HCT116 (cell line): Measurements from ENCODE around the gene ADAT3.

Experiments
- CEBPB ChIP-seq: IDR thresholded peaks from 2 replicates; pipeline ENCODE4 v1.6.1; 2012; ENCODE audit warnings: low read depth
- EGR1 ChIP-seq: IDR thresholded peaks from 2 replicates; pipeline ENCODE4 v1.6.1; 2012; ENCODE audit warnings: low read depth
- POLR2A ChIP-seq: IDR thresholded peaks from 2 replicates; pipeline ENCODE4 v1.7.0; 2011; ENCODE audit warnings: borderline replicate concordance; ENCODE audit not compliant: insufficient read depth, insufficient read length; ENCODE audit errors: extremely low read depth
- POLR2AphosphoS5 ChIP-seq: IDR thresholded peaks from 2 replicates; pipeline ENCODE4 v1.6.1; 2011; ENCODE audit warnings: mild to moderate bottlenecking, low read depth, low read length, moderate library complexity
- RAD21 ChIP-seq: IDR thresholded peaks from 2 replicates; pipeline ENCODE4 v1.6.1; 2012; ENCODE audit warnings: low read depth, mild to moderate bottlenecking
- TCF7L2 ChIP-seq: IDR thresholded peaks from 2 replicates; pipeline ENCODE4 v1.7.0; 2011; ENCODE audit warnings: borderline replicate concordance, inconsistent platforms; ENCODE audit not compliant: insufficient read depth, insufficient read length; ENCODE audit errors: extremely low read depth
- YY1 ChIP-seq: IDR thresholded peaks from 2 replicates; pipeline ENCODE4 v1.6.1; 2011; ENCODE audit warnings: low read length, low read depth, moderate library complexity, mild to moderate bottlenecking; ENCODE audit not compliant: insufficient replicate concordance; ENCODE audit errors: extremely low read depth
- TF ChIP-seq, protein P1 (sequence below): IDR thresholded peaks from 2 replicates; pipeline ENCODE4 v1.6.1; 2012
- TF ChIP-seq, protein P2 (sequence below): IDR thresholded peaks from 2 replicates; pipeline ENCODE4 v1.6.1; 2012
- TF ChIP-seq, protein P3 (sequence below), 3 experiments: fragments of 200-600 bp in 1 of 3; sonication (generic) in 1 of 3; IDR thresholded peaks in 2 of 3; conservative IDR thresholded peaks in 1 of 3; 2 replicates each; pipeline ENCODE4 v1.5.1; 2012 to 2017; ENCODE audit warnings: low read depth in 2 of 3, low read length in 2 of 3, antibody characterized with exemption in 1 of 3, borderline replicate concordance in 1 of 3, control low read depth in 1 of 3, mild to moderate bottlenecking in 1 of 3, mixed read lengths in 1 of 3, mixed run types in 1 of 3, moderate library complexity in 1 of 3; ENCODE audit not compliant: insufficient read depth in 1 of 3
- TF ChIP-seq, protein P4 (sequence below): IDR thresholded peaks from 2 replicates; pipeline ENCODE4 v1.6.1; 2012; ENCODE audit warnings: low read depth

DNA sequence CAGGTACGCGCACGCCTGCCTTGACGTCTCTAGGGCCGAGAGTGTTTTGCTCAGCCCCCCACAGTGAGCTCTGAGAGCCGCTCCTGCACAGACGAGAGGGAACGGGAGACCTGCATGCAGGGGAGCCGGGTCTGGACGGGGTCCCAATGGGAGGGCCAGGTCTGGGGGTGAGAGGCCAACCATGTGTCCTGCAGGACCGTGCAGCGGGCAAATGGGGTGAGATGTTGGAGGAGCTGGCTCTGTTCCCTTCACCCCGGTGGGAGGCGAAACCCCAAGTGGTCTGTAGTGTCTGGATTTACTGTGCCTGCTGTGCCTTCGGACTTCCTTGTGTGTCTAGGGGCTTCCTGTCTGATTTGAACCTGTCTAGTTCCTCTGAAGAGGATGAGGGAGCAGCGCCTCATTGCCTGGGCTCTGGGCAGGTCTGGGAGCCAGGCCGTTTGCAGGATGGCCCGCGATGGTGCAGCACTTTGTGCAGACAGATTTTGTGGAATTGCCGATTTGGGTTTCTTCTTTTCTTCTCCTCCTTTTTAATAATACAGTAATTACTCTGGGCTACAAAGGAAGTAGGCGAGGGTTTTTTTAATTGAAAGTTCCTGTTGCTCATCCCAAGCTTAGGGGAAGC is 37.8 kb downstream of the ADAT3 start:
- TF ChIP-seq, protein P1, sequence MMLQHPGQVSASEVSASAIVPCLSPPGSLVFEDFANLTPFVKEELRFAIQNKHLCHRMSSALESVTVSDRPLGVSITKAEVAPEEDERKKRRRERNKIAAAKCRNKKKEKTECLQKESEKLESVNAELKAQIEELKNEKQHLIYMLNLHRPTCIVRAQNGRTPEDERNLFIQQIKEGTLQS, result no peak
- TF ChIP-seq POLR2A (no peak), YY1 (no peak), POLR2AphosphoS5 (no peak), TCF7L2 (no peak), CEBPB (no peak), EGR1 (no peak), RAD21 (no peak)
- TF ChIP-seq, protein P2, sequence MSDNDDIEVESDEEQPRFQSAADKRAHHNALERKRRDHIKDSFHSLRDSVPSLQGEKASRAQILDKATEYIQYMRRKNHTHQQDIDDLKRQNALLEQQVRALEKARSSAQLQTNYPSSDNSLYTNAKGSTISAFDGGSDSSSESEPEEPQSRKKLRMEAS, result no peak
- TF ChIP-seq, protein P3, sequence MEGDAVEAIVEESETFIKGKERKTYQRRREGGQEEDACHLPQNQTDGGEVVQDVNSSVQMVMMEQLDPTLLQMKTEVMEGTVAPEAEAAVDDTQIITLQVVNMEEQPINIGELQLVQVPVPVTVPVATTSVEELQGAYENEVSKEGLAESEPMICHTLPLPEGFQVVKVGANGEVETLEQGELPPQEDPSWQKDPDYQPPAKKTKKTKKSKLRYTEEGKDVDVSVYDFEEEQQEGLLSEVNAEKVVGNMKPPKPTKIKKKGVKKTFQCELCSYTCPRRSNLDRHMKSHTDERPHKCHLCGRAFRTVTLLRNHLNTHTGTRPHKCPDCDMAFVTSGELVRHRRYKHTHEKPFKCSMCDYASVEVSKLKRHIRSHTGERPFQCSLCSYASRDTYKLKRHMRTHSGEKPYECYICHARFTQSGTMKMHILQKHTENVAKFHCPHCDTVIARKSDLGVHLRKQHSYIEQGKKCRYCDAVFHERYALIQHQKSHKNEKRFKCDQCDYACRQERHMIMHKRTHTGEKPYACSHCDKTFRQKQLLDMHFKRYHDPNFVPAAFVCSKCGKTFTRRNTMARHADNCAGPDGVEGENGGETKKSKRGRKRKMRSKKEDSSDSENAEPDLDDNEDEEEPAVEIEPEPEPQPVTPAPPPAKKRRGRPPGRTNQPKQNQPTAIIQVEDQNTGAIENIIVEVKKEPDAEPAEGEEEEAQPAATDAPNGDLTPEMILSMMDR (IDR thresholded peaks at IDR 0.05 in 2 of 3, conservative IDR thresholded peaks at IDR 0.05 in 1 of 3; ENCODE audit: borderline replicate concordance in 1 of 3, insufficient read depth in 1 of 3, low read depth in 2 of 3, low read length in 2 of 3), result no peak
- TF ChIP-seq, protein P4, sequence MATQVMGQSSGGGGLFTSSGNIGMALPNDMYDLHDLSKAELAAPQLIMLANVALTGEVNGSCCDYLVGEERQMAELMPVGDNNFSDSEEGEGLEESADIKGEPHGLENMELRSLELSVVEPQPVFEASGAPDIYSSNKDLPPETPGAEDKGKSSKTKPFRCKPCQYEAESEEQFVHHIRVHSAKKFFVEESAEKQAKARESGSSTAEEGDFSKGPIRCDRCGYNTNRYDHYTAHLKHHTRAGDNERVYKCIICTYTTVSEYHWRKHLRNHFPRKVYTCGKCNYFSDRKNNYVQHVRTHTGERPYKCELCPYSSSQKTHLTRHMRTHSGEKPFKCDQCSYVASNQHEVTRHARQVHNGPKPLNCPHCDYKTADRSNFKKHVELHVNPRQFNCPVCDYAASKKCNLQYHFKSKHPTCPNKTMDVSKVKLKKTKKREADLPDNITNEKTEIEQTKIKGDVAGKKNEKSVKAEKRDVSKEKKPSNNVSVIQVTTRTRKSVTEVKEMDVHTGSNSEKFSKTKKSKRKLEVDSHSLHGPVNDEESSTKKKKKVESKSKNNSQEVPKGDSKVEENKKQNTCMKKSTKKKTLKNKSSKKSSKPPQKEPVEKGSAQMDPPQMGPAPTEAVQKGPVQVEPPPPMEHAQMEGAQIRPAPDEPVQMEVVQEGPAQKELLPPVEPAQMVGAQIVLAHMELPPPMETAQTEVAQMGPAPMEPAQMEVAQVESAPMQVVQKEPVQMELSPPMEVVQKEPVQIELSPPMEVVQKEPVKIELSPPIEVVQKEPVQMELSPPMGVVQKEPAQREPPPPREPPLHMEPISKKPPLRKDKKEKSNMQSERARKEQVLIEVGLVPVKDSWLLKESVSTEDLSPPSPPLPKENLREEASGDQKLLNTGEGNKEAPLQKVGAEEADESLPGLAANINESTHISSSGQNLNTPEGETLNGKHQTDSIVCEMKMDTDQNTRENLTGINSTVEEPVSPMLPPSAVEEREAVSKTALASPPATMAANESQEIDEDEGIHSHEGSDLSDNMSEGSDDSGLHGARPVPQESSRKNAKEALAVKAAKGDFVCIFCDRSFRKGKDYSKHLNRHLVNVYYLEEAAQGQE, result no peak
